Measurements from ENCODE around the gene CCL11. TPM values are rescaled to one million over a fixed set of nuclear protein-coding genes. Genes with fewer than 3 reads are reported as not detected.

The CCL11 gene
- total and polyA plus RNA-seq, 3 donors from 2014 or later: not detected

- Histone ChIP-seq H3K9me3 (no peaks in the 10 kb centered on the region), H3K4me3 (no peak overlapping the region), H3K4me1 (peaks cover 20% of the 10 kb centered on the region), H3K27ac (no peak overlapping the region), H3K36me3 (ENCODE audit: low read depth, missing control alignments) (no peaks in the 10 kb centered on the region), H3K27me3 (no peaks in the 10 kb centered on the region)
- no peak for DNase-seq
- no peak for TF ChIP-seq POLR2A (IDR thresholded peaks at IDR 0.05)
- TF ChIP-seq, protein P1, sequence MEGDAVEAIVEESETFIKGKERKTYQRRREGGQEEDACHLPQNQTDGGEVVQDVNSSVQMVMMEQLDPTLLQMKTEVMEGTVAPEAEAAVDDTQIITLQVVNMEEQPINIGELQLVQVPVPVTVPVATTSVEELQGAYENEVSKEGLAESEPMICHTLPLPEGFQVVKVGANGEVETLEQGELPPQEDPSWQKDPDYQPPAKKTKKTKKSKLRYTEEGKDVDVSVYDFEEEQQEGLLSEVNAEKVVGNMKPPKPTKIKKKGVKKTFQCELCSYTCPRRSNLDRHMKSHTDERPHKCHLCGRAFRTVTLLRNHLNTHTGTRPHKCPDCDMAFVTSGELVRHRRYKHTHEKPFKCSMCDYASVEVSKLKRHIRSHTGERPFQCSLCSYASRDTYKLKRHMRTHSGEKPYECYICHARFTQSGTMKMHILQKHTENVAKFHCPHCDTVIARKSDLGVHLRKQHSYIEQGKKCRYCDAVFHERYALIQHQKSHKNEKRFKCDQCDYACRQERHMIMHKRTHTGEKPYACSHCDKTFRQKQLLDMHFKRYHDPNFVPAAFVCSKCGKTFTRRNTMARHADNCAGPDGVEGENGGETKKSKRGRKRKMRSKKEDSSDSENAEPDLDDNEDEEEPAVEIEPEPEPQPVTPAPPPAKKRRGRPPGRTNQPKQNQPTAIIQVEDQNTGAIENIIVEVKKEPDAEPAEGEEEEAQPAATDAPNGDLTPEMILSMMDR (IDR thresholded peaks at IDR 0.05): no peak
- intact Hi-C loops (cut with DNase I; ENCODE audit: low total_unique reads): no loop called here
- WGBS, 2 donors: 77 to 83% methylated on average over 8 of the region's 8 CpGs
These were observed 42.8 kb upstream of the CCL11 start for GRCh38 chr17:34242587-34243363.

GRCh38 chr17:34243364-34244320 is 41.9 kb upstream of the CCL11 start:
- 79 to 87% methylated on average over 7 of the region's 7 CpGs for WGBS, 2 donors
- intact Hi-C loops (cut with DNase I; ENCODE audit: low total_unique reads): no loop called here
- peaks cover 20% of the 10 kb centered on the region for H3K4me1 ChIP-seq

DNA sequence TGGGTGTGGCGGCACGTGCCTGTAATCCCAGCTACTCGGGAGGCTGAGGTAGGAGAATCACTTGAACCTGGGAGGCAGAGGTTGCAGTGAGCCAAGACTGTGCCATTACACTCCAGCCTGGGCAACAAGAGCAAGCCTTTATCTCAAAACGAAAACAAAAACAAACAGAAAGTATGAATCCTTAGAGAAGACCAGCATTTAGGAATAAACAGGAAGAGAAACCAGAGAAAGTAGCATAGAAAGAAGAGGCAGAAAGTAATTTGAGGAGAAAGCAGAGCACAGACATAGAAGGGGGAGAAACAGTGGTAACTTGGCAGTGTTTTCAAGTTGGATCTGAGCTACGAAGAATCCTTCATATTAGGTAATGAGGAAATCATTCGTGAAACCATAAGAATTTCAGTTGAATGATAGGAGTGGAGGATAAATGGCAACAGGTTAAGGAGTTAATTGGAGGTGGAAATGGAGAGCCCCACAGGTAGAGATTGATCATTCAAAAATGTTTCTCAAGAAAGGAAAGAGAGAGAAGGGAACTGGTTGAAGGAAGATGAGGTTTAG is 40.1 kb upstream of the CCL11 start:
- TF ChIP-seq POLR2A (IDR thresholded peaks at IDR 0.05): no peak
- TF ChIP-seq, protein P1 (IDR thresholded peaks at IDR 0.05): no peak
- intact Hi-C loops (cut with DNase I; ENCODE audit: low total_unique reads): no loop called here
- no peak overlapping the region for H3K4me3 ChIP-seq
- no peaks in the 10 kb centered on the region for H3K36me3 ChIP-seq (ENCODE audit: low read depth, missing control alignments)
- 82 to 84% methylated on average over 6 of the region's 6 CpGs for WGBS, 2 donors
- no peak overlapping the region for H3K27ac ChIP-seq
- H3K27me3 ChIP-seq: no peaks in the 10 kb centered on the region
- no peaks in the 10 kb centered on the region for H3K9me3 ChIP-seq
- DNase-seq: no peak
- H3K4me1 ChIP-seq: peaks cover 33% of the 10 kb centered on the region

More at GRCh38 chr17:34243364-34244320, 41.9 kb upstream of the CCL11 start:
- Histone ChIP-seq H3K27me3 (no peaks in the 10 kb centered on the region), H3K9me3 (no peaks in the 10 kb centered on the region), H3K27ac (no peak overlapping the region), H3K4me3 (no peak overlapping the region), H3K36me3 (ENCODE audit: low read depth, missing control alignments) (no peaks in the 10 kb centered on the region)
- no peak for TF ChIP-seq POLR2A (IDR thresholded peaks at IDR 0.05)
- TF ChIP-seq, protein P1 (IDR thresholded peaks at IDR 0.05): no peak
- no peak for DNase-seq

DNA sequence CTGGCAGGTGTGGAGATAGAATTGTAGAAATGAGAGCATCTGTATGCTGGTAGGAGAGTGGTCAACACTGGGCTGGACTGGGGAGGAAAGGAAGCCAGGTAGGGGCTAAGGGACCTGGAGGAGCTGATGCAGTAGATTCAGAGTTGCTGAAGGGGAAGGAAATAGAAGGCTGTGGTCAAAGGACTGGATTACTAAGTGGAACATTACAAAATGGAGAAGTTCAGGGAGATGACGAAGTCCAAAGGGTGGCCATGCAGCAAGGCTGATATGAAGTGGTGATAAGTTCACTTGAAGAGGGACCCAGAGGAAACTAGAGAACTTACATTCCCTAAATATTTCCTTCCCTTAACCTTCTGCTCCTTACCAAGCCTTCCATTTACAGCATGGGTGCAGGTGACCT is 39.1 kb upstream of the CCL11 start:
- H3K4me1 ChIP-seq: peaks cover 36% of the 10 kb centered on the region
- no peaks in the 10 kb centered on the region for H3K9me3 ChIP-seq
- no peak for TF ChIP-seq POLR2A (IDR thresholded peaks at IDR 0.05)
- TF ChIP-seq, protein P1 (IDR thresholded peaks at IDR 0.05): no peak
- H3K4me3 ChIP-seq: no peak overlapping the region
- H3K36me3 ChIP-seq (ENCODE audit: low read depth, missing control alignments): no peaks in the 10 kb centered on the region
- 88 to 90% methylated on average over 1 of the region's 1 CpG for WGBS, 2 donors
- DNase-seq: no peak
- intact Hi-C loops (cut with DNase I; ENCODE audit: low total_unique reads): no loop called here
- no peaks in the 10 kb centered on the region for H3K27me3 ChIP-seq
- H3K27ac ChIP-seq: no peak overlapping the region
